Skeletal muscle tissue (tissue), 4 donors: ENCODE data around the gene UQCRH. TPM values are rescaled to one million over a fixed set of nuclear protein-coding genes. Genes with fewer than 3 reads are reported as not detected.
"Not testable (repeated sequence)": the region's sequence is repeated elsewhere in the genome, so short reads cannot be mapped to it uniquely, and the experiment has no call there.

Experiments used
- H3K27ac ChIP-seq: one replicate; pipeline ENCODE4 v1.7.0; 2013; ENCODE audit warnings: mild to moderate bottlenecking, low read depth, low read length, inconsistent platforms
- H3K27me3 ChIP-seq, 3 donors: one replicate each; pipeline ENCODE4 v1.7.0; 2013; ENCODE audit warnings: low read length in 3 of 3; ENCODE audit not compliant: control insufficient read depth in 3 of 3, insufficient read depth in 3 of 3
- H3K36me3 ChIP-seq, 3 donors: one replicate each; pipeline ENCODE4 v1.7.0; 2013; ENCODE audit warnings: low read length in 3 of 3; ENCODE audit not compliant: control insufficient read depth in 3 of 3, insufficient read depth in 3 of 3
- H3K4me1 ChIP-seq, 3 donors: one replicate each; pipeline ENCODE4 v1.7.0; 2013; ENCODE audit warnings: low read length in 3 of 3, mild to moderate bottlenecking in 3 of 3; ENCODE audit not compliant: control insufficient read depth in 3 of 3, insufficient read depth in 3 of 3
- H3K4me3 ChIP-seq, 3 donors: one replicate each; pipeline ENCODE4 v1.7.0; 2013; ENCODE audit warnings: low read length in 3 of 3
- H3K9ac ChIP-seq, 3 donors: one replicate each; pipeline ENCODE4 v1.7.0; 2013; ENCODE audit warnings: low read length in 3 of 3, mild to moderate bottlenecking in 3 of 3, moderate library complexity in 2 of 3, low read depth in 1 of 3
- H3K9me3 ChIP-seq, 3 donors: one replicate each; pipeline ENCODE4 v1.7.0; 2013; ENCODE audit warnings: low read length in 3 of 3; ENCODE audit not compliant: control insufficient read depth in 3 of 3
- total RNA-seq: library from RNA; depleted of rRNA; stranded (reverse); fragments of >200 nt; gene quantifications from one replicate; pipeline ENCODE4 v1.2.3, GENCODE V29; 2014
- donor health status: Osteomylitis.

The UQCRH gene
- total RNA-seq, 1 donor from 2014 or later = 480 TPM

DNA sequence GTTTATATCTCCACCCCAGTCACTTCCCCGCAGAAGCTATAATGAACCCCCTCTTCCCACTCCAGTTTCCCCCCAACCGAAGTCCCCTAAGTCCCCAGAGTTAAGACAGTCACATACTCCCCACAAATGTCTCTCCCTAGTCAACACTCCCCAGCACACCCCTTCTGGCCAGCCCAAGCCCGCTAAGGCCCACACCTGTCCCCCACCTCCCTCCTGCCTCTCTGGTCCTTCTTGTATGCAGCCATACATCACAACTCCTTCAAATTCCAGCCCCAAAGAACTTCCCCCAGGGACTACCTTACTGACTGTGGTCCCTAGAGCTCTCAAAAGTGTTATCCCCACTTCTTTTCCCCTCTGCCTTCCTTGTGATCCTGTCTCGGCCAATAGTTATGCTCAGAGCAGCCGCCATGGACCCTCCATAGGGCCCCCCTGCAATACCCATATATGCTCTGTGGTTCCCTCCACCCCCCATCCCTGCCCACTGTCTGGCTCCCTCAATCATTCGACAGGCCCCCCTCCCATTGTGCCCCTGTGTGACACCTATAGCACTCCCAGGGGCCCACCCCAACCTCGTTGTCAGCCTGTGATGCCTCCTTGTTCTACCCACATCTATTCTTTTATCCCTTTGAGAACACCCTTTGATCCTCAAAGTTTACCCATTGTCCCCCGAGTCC is 39.3 kb downstream of the UQCRH start:
- Histone ChIP-seq H3K27ac (no peak overlapping the region), H3K4me3 (no peak overlapping the region), H3K4me1 (peaks cover 17 to 31% (median 22%) of the 10 kb centered on the region in 3 donors), H3K9me3 (no peaks in the 10 kb centered on the region), H3K36me3 (peaks cover 24 to 39% (median 29%) of the 10 kb centered on the region in 3 donors), H3K9ac (no peak overlapping the region), H3K27me3 (no peaks in the 10 kb centered on the region)

DNA sequence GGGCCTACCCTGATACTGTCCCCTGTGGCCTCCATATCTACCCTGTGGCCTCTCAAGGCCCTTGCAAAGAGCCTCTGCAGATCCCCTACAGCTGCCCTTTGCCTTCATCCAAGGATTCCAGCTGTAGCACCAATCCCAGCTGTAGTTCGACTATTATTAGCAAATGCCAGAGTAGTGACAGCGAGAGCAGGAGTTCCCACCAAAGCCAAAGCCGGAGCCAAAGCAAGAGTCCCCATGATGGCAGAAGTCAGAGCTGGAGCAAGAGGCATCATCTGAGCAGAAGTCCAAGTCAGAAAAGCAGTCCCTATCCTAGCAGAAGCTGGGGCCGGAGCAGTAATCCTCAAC is 39.8 kb downstream of the UQCRH start:
- H3K9me3 ChIP-seq = no peaks in the 10 kb centered on the region
- no peak overlapping the region for H3K27ac ChIP-seq
- peaks cover 24 to 39% (median 29%) of the 10 kb centered on the region in 3 donors for H3K36me3 ChIP-seq
- peak overlapping the region in 1 of 3 donors; percentile 33 for H3K9ac ChIP-seq
- H3K4me1 ChIP-seq = peaks cover 17 to 31% (median 22%) of the 10 kb centered on the region in 3 donors
- H3K4me3 ChIP-seq = no peak overlapping the region
- H3K27me3 ChIP-seq = no peaks in the 10 kb centered on the region

GRCh38 chr1:46343705-46344104 is 40.2 kb downstream of the UQCRH start:
- peaks cover 24 to 39% (median 29%) of the 10 kb centered on the region in 3 donors for H3K36me3 ChIP-seq
- no peak overlapping the region for H3K4me3 ChIP-seq
- no peak overlapping the region for H3K27ac ChIP-seq
- H3K9ac ChIP-seq = peak overlapping the region in 1 of 3 donors; percentile 33
- H3K27me3 ChIP-seq = no peaks in the 10 kb centered on the region
- no peaks in the 10 kb centered on the region for H3K9me3 ChIP-seq
- peaks cover 17 to 31% (median 22%) of the 10 kb centered on the region in 3 donors for H3K4me1 ChIP-seq

GRCh38 chr1:46344481-46344880 is 41.0 kb downstream of the UQCRH start:
- Histone ChIP-seq H3K27ac (no peak overlapping the region), H3K36me3 (peaks cover 26 to 41% (median 31%) of the 10 kb centered on the region in 3 donors), H3K4me1 (peaks cover 17 to 31% (median 22%) of the 10 kb centered on the region in 3 donors), H3K4me3 (no peak overlapping the region), H3K27me3 (no peaks in the 10 kb centered on the region), H3K9me3 (no peaks in the 10 kb centered on the region), H3K9ac (peak overlapping the region in 1 of 3 donors; percentile 8)

DNA sequence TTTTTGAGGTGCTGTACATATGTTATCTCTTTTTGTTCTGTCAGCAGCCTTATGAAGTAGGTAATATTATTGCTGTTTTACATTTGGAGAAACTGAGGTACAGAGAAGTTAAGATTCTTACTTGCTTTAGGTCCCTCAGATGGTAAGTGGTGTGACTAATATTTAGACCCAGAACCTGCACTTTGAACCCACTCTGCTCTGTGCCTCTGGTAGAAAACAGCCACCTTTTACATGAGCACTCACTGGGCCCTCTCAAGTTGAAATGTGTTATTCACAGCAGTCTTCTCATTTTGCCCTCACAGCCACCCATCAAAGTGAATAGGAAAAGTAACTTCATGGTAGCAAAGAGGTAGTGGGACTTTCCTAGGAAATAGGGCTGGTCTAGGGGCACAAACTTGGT is 41.8 kb downstream of the UQCRH start:
- H3K9ac ChIP-seq = no peak overlapping the region

DNA sequence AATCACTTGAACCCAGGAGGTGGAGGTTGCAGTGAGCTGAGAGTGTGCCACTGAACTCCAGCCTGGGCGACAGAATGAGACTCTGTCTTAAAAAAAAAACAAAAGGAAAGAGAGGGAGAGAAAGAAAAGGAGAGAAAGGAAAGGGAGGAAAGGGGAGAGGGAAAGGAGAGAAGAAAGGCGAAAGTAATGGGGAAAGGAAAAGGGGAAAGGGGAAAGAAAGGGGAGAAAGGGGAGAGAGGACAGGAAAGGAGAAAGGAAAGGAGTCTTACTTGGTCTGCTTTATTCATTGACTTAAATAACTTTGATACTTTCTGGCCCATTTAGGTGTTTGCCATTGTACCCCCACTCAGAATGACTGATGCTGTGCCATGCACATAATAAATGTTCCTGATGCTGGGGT is 48.9 kb downstream of the UQCRH start:
- Histone ChIP-seq H3K4me1 (no peaks in the 10 kb centered on the region), H3K27me3 (no peaks in the 10 kb centered on the region), H3K27ac (no peak overlapping the region), H3K4me3 (no peak overlapping the region), H3K36me3 (peaks cover 18 to 53% (median 46%) of the 10 kb centered on the region in 3 donors), H3K9me3 (no peaks in the 10 kb centered on the region), H3K9ac (no peak overlapping the region)

More for the DNA sequence above, 41.8 kb downstream of the UQCRH start:
- H3K9me3 ChIP-seq = no peaks in the 10 kb centered on the region
- H3K36me3 ChIP-seq = peaks cover 33 to 49% (median 33%) of the 10 kb centered on the region in 3 donors
- H3K27me3 ChIP-seq = no peaks in the 10 kb centered on the region
- no peak overlapping the region for H3K27ac ChIP-seq
- H3K4me3 ChIP-seq = no peak overlapping the region
- H3K4me1 ChIP-seq = peaks cover 15 to 31% (median 17%) of the 10 kb centered on the region in 3 donors

GRCh38 chr1:46355920-46356319 is 52.4 kb downstream of the UQCRH start:
- peaks cover 10 to 41% (median 40%) of the 10 kb centered on the region in 3 donors for H3K36me3 ChIP-seq
- not testable (repeated sequence) for H3K27me3 ChIP-seq, H3K4me1 ChIP-seq

GRCh38 chr1:46362158-46362557 is 58.7 kb downstream of the UQCRH start:
- Histone ChIP-seq H3K4me1 (peaks cover 0 to 7% (median 2%) of the 10 kb centered on the region in 3 donors), H3K9ac (no peak overlapping the region), H3K27ac (peak overlapping the region; percentile 2), H3K9me3 (no peaks in the 10 kb centered on the region), H3K27me3 (no peaks in the 10 kb centered on the region), H3K36me3 (peaks cover 24 to 44% (median 42%) of the 10 kb centered on the region in 3 donors), H3K4me3 (no peak overlapping the region)

More at GRCh38 chr1:46355920-46356319, 52.4 kb downstream of the UQCRH start:
- H3K4me3 ChIP-seq, H3K9me3 ChIP-seq, H3K9ac ChIP-seq, H3K27ac ChIP-seq: not testable (repeated sequence)

DNA sequence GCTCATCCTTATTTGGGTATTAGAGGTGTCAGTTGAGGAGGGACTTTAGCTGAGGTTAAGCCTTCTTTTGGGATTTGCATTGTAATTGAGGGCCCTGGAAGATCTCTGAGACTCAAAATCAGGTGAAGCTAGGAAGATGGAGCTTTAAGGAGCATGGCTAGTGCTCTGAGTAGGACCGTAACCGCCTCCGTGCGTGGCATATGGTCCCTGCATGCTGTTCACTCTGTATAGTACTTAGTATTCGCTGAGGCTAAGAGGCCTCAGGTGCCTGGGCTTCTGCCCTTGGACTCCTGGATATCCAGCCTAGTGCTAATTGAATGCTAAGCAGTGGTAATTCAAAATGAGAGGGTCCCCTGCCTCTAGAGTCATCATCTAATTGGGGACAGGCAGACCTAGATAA is 59.6 kb downstream of the UQCRH start:
- H3K4me3 ChIP-seq = no peak overlapping the region
- H3K27ac ChIP-seq = no peak overlapping the region
- no peak overlapping the region for H3K9ac ChIP-seq
- H3K4me1 ChIP-seq = peaks cover 0 to 7% (median 2%) of the 10 kb centered on the region in 3 donors
- no peaks in the 10 kb centered on the region for H3K9me3 ChIP-seq
- no peaks in the 10 kb centered on the region for H3K27me3 ChIP-seq
- peaks cover 24 to 45% (median 45%) of the 10 kb centered on the region in 3 donors for H3K36me3 ChIP-seq

DNA sequence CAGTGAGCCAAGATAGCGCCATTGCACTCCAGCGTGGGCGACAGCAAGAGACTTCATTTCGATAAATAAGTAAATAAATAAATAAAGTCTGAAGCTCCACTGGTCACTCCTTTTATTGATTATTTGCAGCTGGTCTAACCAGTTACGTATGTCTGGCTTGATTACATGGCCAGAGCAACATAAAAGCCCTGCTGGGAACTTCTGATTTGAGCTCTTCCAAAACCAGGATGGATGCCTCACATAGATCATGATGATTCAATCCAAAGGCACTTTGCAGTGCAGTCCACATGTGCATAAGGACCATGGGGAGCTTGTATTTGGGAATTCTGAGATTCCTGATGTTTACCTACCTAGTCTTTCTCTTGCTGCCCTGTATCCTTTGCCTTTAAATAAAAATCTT is 61.1 kb downstream of the UQCRH start:
- Histone ChIP-seq H3K4me1 (peaks cover 0 to 7% (median 2%) of the 10 kb centered on the region in 3 donors), H3K36me3 (peaks cover 27 to 56% (median 46%) of the 10 kb centered on the region in 3 donors), H3K9ac (no peak overlapping the region), H3K27ac (no peak overlapping the region), H3K4me3 (no peak overlapping the region), H3K9me3 (no peaks in the 10 kb centered on the region), H3K27me3 (no peaks in the 10 kb centered on the region)
